D721Med (cell line): ENCODE data around the gene CCDC126.

ENCODE experiments used
- DNase-seq: peaks from one replicate; pipeline ENCODE4 v3.0.0; 2011; ENCODE audit warnings: low spot score; ENCODE audit not compliant: insufficient read length
- FAIRE-seq: peaks from 2 replicates; lab custom pipeline; 2011; peaks lifted over from hg19 to GRCh38; lab: Jason Lieb, UNC
- CTCF ChIP-seq: IDR thresholded peaks from 2 replicates; pipeline ENCODE4 v1.5.1; 2012; ENCODE audit warnings: mild to moderate bottlenecking, control low read depth; ENCODE audit not compliant: insufficient read depth; ENCODE audit errors: missing control alignments

Gene CCDC126

GRCh38 chr7:23622506-23622925 lies 25.3 kb downstream of the CCDC126 start:
- FAIRE-seq (no peak), DNase-seq (no peak)
- no peak for TF ChIP-seq CTCF

GRCh38 chr7:23628370-23628769 lies 31.2 kb downstream of the CCDC126 start:
- TF ChIP-seq CTCF = no peak
- DNase-seq = no peak
- no peak for FAIRE-seq

- no peak for DNase-seq
- no peak for FAIRE-seq
- TF ChIP-seq CTCF = no peak
Observed at GRCh38 chr7:23633417-23633816, 36.2 kb downstream of the CCDC126 start.

GRCh38 chr7:23645822-23646221 lies 48.6 kb downstream of the CCDC126 start:
- no peak for FAIRE-seq
- no peak for DNase-seq

GRCh38 chr7:23653942-23654341 lies 56.8 kb downstream of the CCDC126 start:
- TF ChIP-seq CTCF = no peak

More at GRCh38 chr7:23645822-23646221, 48.6 kb downstream of the CCDC126 start:
- no peak for TF ChIP-seq CTCF

GRCh38 chr7:23654508-23654907 lies 57.3 kb downstream of the CCDC126 start:
- TF ChIP-seq CTCF = peak; percentile 63
- FAIRE-seq (no peak), DNase-seq (no peak)

More at GRCh38 chr7:23653942-23654341, 56.8 kb downstream of the CCDC126 start:
- no peak for FAIRE-seq
- no peak for DNase-seq

GRCh38 chr7:23655433-23655832 lies 58.3 kb downstream of the CCDC126 start:
- no peak for TF ChIP-seq CTCF
- FAIRE-seq (no peak), DNase-seq (no peak)
